ENCODE data around the gene SPTB. TPM values are rescaled to one million over a fixed set of nuclear protein-coding genes. Genes with fewer than 3 reads are reported as not detected.
A peak's percentile ranks its signal among the peaks of the same experiment; 100 is the strongest.

SPTB gene
- total and polyA plus RNA-seq, 7 experiments from 2014 or later = 0.05 to 0.12 (median 0.05) TPM; not detected in 4

DNA sequence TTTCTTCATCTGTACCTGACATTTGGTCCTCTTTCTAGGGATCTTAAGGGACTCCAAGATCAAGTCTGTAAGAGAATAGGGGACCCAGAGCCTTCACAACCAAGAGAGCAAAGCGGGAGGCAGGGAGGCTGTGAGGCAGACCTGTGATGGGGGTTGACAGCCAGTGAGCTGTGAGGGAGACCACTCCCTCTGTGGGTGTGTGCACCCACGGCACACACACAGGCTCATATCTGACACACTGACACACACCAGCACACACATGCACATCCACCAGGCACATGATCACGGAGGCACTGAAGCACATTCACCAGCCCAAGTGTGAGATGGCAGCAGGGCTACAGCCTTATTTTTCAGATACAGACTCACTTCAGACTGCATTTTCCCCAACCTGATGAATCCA is 55.2 kb downstream of the SPTB start:
- DNase-seq (no peak), ATAC-seq (no peak)
- POLR2A ChIA-PET = interaction anchor here (1.6 kb wide), 1 partner anchor 67 kb away, joined by 9 read pairs; no protein-coding TSS in a partner anchor
- Histone ChIP-seq H3K4me3 (ENCODE audit: low read length) (no peak overlapping the region), H3K27ac (ENCODE audit: low read depth, low read length) (no peak overlapping the region), H3K36me3 (ENCODE audit: control insufficient read depth in 2 of 3, insufficient read depth in 3 of 3, low read length in 3 of 3) (no peaks in the 10 kb centered on the region), H3K9me3 (ENCODE audit: control insufficient read depth in 2 of 3, low read length in 3 of 3) (no peaks in the 10 kb centered on the region), H3K4me1 (ENCODE audit: control insufficient read depth in 2 of 2, insufficient read depth in 2 of 2, low read length in 2 of 2) (no peaks in the 10 kb centered on the region), H3K27me3 (ENCODE audit: control insufficient read depth in 2 of 2, insufficient read depth in 2 of 2, low read length in 2 of 2) (peaks cover 0 to 4% of the 10 kb centered on the region in 2 donors)
- H3K36me3 Mint-ChIP-seq = no peaks in the 10 kb centered on the region
- no peak overlapping the region for H3K27ac Mint-ChIP-seq
- intact Hi-C loops (cut with micrococcal nuclease) = loop anchor here (5.0 kb wide), 1 partner anchor 68 kb away; no protein-coding TSS in a partner anchor
- peaks cover 0 to 2% (median 0%) of the 10 kb centered on the region in 11 donors for H3K9me3 Mint-ChIP-seq
- peaks cover 0 to 54% (median 6%) of the 10 kb centered on the region in 5 donors for H3K27me3 Mint-ChIP-seq
- peaks cover 0 to 9% (median 5%) of the 10 kb centered on the region in 7 donors for H3K4me1 Mint-ChIP-seq
- H3K4me3 Mint-ChIP-seq = no peak overlapping the region
- CTCF ChIA-PET = interaction anchor here (0.7 to 8.8 kb wide), 9 partner anchors 15 to 197 kb away, joined by 3 to 141 read pairs (median 8); partner anchors contain the start of gene FNTB

DNA sequence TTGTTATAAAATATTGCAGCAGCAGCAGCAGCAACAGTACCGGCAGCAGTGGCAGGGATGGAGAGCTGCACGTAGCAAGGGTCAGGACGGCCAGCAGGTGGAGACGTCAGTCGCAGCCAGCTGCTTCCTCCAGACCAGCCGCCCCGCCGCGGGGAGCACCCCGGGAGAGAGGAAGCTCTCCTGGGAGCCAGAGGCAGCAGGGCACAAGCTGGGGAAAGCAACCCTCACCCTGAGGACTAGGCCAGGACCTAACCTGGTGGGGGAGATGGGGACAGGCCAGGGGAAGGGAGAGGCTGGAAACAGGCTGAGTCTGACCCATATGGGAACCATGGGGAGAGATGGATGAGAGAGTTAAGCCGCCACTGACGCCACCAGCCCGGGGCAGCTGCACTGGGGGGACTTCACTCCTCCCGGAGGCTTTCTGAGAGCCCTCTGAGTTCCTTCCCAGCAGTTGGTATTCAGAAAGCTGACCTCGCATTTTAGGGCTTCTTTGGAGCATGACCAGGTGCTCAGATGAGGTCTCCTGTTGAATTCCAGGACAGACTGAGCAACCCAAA is 56.3 kb downstream of the SPTB start:
- Mint-ChIP-seq H3K27ac (no peak overlapping the region), H3K4me3 (peak overlapping the region in 5 of 10 donors; percentile 16 to 72 (median 60)), H3K4me1 (peaks cover 0 to 9% (median 5%) of the 10 kb centered on the region in 7 donors), H3K27me3 (peaks cover 6 to 56% (median 10%) of the 10 kb centered on the region in 5 donors), H3K9me3 (peaks cover 0 to 2% (median 0%) of the 10 kb centered on the region in 11 donors), H3K36me3 (no peaks in the 10 kb centered on the region)
- H3K36me3 ChIP-seq (ENCODE audit: control insufficient read depth in 2 of 3, insufficient read depth in 3 of 3, low read length in 3 of 3) = no peaks in the 10 kb centered on the region
- ChIA-PET CTCF (interaction anchor here (0.7 to 8.8 kb wide), 22 partner anchors 10 to 198 kb away, joined by 3 to 141 read pairs (median 4); partner anchors contain the start of gene FNTB), POLR2A (interaction anchor here (0.5 to 1.6 kb wide), 3 partner anchors 45 to 254 kb away, joined by 3 to 9 read pairs (median 6); no protein-coding TSS in a partner anchor)
- intact Hi-C loops (cut with micrococcal nuclease) = loop anchor here (1.0 to 5.0 kb wide), 2 partner anchors 69 to 160 kb away; no protein-coding TSS in a partner anchor
- H3K4me3 ChIP-seq (ENCODE audit: low read length) = peak overlapping the region; percentile 19
- H3K27ac ChIP-seq (ENCODE audit: low read depth, low read length) = no peak overlapping the region
- DNase-seq = peak; percentile 41 to 68 (median 59)
- H3K27me3 ChIP-seq (ENCODE audit: control insufficient read depth in 2 of 2, insufficient read depth in 2 of 2, low read length in 2 of 2) = peaks cover 0 to 4% of the 10 kb centered on the region in 2 donors
- no peaks in the 10 kb centered on the region for H3K4me1 ChIP-seq (ENCODE audit: control insufficient read depth in 2 of 2, insufficient read depth in 2 of 2, low read length in 2 of 2)
- ATAC-seq = peak; percentile 87
- H3K9me3 ChIP-seq (ENCODE audit: control insufficient read depth in 2 of 3, low read length in 3 of 3) = no peaks in the 10 kb centered on the region

DNA sequence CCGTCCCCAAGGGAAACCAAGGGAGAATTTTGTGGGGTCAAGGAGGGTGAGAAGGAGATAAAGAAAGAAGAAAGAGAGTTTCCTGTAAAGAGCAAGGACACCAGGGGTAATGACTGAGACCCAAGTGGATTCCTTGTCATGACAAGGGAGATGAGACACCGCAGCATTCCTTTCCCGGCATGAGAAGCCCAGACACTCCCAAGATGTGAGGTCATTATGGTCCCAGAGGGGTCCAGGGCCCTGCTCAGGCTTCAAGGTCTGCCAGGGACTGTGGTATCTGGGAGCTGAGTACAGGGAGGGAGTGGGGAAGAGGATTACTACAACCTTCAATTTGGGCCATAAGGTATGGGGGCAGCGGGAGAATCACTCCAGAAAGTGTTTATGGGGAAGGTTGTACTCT is 58.1 kb downstream of the SPTB start:
- no peak for DNase-seq
- H3K36me3 ChIP-seq (ENCODE audit: control insufficient read depth in 2 of 3, insufficient read depth in 3 of 3, low read length in 3 of 3) = no peaks in the 10 kb centered on the region
- Mint-ChIP-seq H3K36me3 (no peaks in the 10 kb centered on the region), H3K27me3 (peaks cover 6 to 61% (median 10%) of the 10 kb centered on the region in 5 donors), H3K4me3 (no peak overlapping the region), H3K27ac (peak overlapping the region in 1 of 9 donors; percentile 68), H3K4me1 (peaks cover 0 to 6% (median 5%) of the 10 kb centered on the region in 7 donors), H3K9me3 (peaks cover 0 to 2% (median 0%) of the 10 kb centered on the region in 11 donors)
- H3K9me3 ChIP-seq (ENCODE audit: control insufficient read depth in 2 of 3, low read length in 3 of 3) = no peaks in the 10 kb centered on the region
- H3K4me1 ChIP-seq (ENCODE audit: control insufficient read depth in 2 of 2, insufficient read depth in 2 of 2, low read length in 2 of 2) = no peaks in the 10 kb centered on the region
- H3K27ac ChIP-seq (ENCODE audit: low read depth, low read length) = no peak overlapping the region
- ChIA-PET CTCF (interaction anchor here (1.2 to 8.8 kb wide), 3 partner anchors 10 to 70 kb away, joined by 3 to 141 read pairs (median 23); no protein-coding TSS in a partner anchor), POLR2A (no interaction called here)
- no peak for ATAC-seq
- peaks cover 0 to 4% of the 10 kb centered on the region in 2 donors for H3K27me3 ChIP-seq (ENCODE audit: control insufficient read depth in 2 of 2, insufficient read depth in 2 of 2, low read length in 2 of 2)
- H3K4me3 ChIP-seq (ENCODE audit: low read length) = no peak overlapping the region
- intact Hi-C loops (cut with micrococcal nuclease) = loop anchor here (5.0 kb wide), 1 partner anchor 71 kb away; no protein-coding TSS in a partner anchor

DNA sequence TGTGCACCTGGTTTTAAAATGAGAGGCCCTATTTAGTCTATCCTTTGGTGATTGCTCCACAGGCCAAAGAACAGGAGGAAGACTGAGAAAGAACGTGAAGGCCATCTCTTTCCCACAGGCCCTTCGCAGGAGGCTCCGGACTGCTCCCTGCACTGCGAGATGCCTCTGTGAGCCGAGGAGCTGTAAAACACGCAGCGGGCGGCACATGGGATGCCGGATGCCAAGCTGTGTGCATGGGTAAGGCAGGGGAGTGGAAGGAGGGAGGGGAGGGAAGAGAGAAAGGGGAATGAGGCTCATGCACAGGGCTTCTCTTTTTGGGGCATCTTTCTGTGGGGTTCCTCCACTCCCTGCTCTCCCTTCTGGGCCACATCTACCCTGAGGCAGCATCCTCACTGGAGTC is 61.6 kb downstream of the SPTB start:
- H3K27me3 Mint-ChIP-seq = peaks cover 7 to 63% (median 15%) of the 10 kb centered on the region in 5 donors
- peaks cover 0 to 3% (median 2%) of the 10 kb centered on the region in 7 donors for H3K4me1 Mint-ChIP-seq
- no peak overlapping the region for H3K27ac Mint-ChIP-seq
- ChIA-PET CTCF (interaction anchor here (4.6 kb wide), 1 partner anchor 73 kb away, joined by 23 read pairs; no protein-coding TSS in a partner anchor), POLR2A (no interaction called here)
- Histone ChIP-seq H3K36me3 (ENCODE audit: control insufficient read depth in 2 of 3, insufficient read depth in 3 of 3, low read length in 3 of 3) (no peaks in the 10 kb centered on the region), H3K9me3 (ENCODE audit: control insufficient read depth in 2 of 3, low read length in 3 of 3) (no peaks in the 10 kb centered on the region), H3K27me3 (ENCODE audit: control insufficient read depth in 2 of 2, insufficient read depth in 2 of 2, low read length in 2 of 2) (no peaks in the 10 kb centered on the region), H3K27ac (ENCODE audit: low read depth, low read length) (no peak overlapping the region), H3K4me1 (ENCODE audit: control insufficient read depth in 2 of 2, insufficient read depth in 2 of 2, low read length in 2 of 2) (no peaks in the 10 kb centered on the region), H3K4me3 (ENCODE audit: low read length) (no peak overlapping the region)
- intact Hi-C loops (cut with micrococcal nuclease) = no loop called here
- H3K9me3 Mint-ChIP-seq = no peaks in the 10 kb centered on the region
- no peak overlapping the region for H3K4me3 Mint-ChIP-seq
- no peak for ATAC-seq
- DNase-seq = no peak
- H3K36me3 Mint-ChIP-seq = no peaks in the 10 kb centered on the region

DNA sequence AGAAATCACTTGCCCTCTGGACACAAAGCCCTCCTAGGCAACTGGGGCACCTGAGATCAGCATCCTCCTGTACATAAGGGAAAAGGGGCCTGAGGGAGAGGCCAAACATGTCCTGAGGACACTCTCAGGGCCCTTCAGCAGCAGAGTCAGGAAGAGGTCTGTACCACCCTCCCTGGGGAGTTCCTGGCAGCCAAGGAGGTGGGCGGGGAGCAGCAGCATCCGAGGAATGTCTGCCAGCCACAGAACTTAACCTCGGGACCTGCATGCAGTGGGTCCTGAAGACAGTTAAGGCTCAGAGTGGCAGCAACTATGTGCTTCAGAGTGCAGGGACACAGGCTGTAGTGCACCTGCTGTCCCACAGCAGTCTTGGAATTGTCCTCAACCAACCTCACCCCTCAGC is 62.1 kb downstream of the SPTB start:
- peaks cover 0 to 1% (median 0%) of the 10 kb centered on the region in 7 donors for H3K4me1 Mint-ChIP-seq
- H3K36me3 Mint-ChIP-seq = no peaks in the 10 kb centered on the region
- no peaks in the 10 kb centered on the region for H3K36me3 ChIP-seq (ENCODE audit: control insufficient read depth in 2 of 3, insufficient read depth in 3 of 3, low read length in 3 of 3)
- H3K27ac Mint-ChIP-seq = no peak overlapping the region
- DNase-seq = no peak
- H3K4me3 ChIP-seq (ENCODE audit: low read length) = no peak overlapping the region
- H3K27me3 ChIP-seq (ENCODE audit: control insufficient read depth in 2 of 2, insufficient read depth in 2 of 2, low read length in 2 of 2) = no peaks in the 10 kb centered on the region
- no peak for ATAC-seq
- ChIA-PET POLR2A (no interaction called here), CTCF (interaction anchor here (4.6 kb wide), 1 partner anchor 74 kb away, joined by 23 read pairs; no protein-coding TSS in a partner anchor)
- no peaks in the 10 kb centered on the region for H3K9me3 ChIP-seq (ENCODE audit: control insufficient read depth in 2 of 3, low read length in 3 of 3)
- H3K27ac ChIP-seq (ENCODE audit: low read depth, low read length) = no peak overlapping the region
- no peak overlapping the region for H3K4me3 Mint-ChIP-seq
- no peaks in the 10 kb centered on the region for H3K9me3 Mint-ChIP-seq
- intact Hi-C loops (cut with micrococcal nuclease) = no loop called here
- H3K27me3 Mint-ChIP-seq = peaks cover 7 to 66% (median 13%) of the 10 kb centered on the region in 5 donors
- H3K4me1 ChIP-seq (ENCODE audit: control insufficient read depth in 2 of 2, insufficient read depth in 2 of 2, low read length in 2 of 2) = no peaks in the 10 kb centered on the region

DNA sequence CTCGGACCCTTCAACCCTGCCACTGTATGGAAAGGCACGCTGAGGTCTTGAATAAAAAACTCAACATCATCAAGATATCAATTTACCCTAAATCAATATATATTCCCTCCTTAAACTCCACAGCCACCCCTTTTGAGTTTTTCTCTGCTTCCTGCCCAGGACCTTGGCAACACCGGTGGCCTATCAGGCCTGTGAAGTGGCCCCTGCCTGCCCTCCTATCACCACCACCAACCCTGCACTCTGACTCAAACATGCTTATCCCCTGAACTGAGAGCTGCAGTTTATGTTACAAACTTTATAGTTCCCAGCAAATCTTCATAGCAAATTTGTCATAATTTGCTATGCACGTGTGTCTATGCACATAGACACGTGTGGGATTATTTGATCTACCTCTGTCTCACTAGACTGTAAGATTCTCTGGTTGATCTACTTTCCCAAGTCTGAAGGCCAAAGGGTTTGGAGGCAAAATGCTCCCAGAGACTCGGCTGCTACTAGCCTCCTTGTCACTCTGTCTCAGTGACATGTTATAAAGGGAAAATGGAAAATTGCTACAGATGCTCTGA is 63.4 kb downstream of the SPTB start:
- ATAC-seq = no peak
- Mint-ChIP-seq H3K4me3 (no peak overlapping the region), H3K9me3 (no peaks in the 10 kb centered on the region), H3K27ac (no peak overlapping the region), H3K4me1 (peaks cover 0 to 5% (median 0%) of the 10 kb centered on the region in 7 donors), H3K27me3 (peaks cover 7 to 70% (median 13%) of the 10 kb centered on the region in 5 donors), H3K36me3 (no peaks in the 10 kb centered on the region)
- H3K27me3 ChIP-seq (ENCODE audit: control insufficient read depth in 2 of 2, insufficient read depth in 2 of 2, low read length in 2 of 2) = no peaks in the 10 kb centered on the region
- H3K4me1 ChIP-seq (ENCODE audit: control insufficient read depth in 2 of 2, insufficient read depth in 2 of 2, low read length in 2 of 2) = no peaks in the 10 kb centered on the region
- H3K9me3 ChIP-seq (ENCODE audit: control insufficient read depth in 2 of 3, low read length in 3 of 3) = no peaks in the 10 kb centered on the region
- POLR2A ChIA-PET = no interaction called here
- CTCF ChIA-PET = interaction anchor here (0.9 kb wide), 1 partner anchor 75 kb away, joined by 3 read pairs; no protein-coding TSS in a partner anchor
- no peak overlapping the region for H3K4me3 ChIP-seq (ENCODE audit: low read length)
- no peak overlapping the region for H3K27ac ChIP-seq (ENCODE audit: low read depth, low read length)
- intact Hi-C loops (cut with micrococcal nuclease) = no loop called here
- DNase-seq = no peak
- no peaks in the 10 kb centered on the region for H3K36me3 ChIP-seq (ENCODE audit: control insufficient read depth in 2 of 3, insufficient read depth in 3 of 3, low read length in 3 of 3)
